RWPE1 (cell line): Measurements from ENCODE around the gene BCL2L12.
A peak's percentile ranks its signal among the peaks of the same experiment; 100 is the strongest.

Source experiments
- CTCF ChIA-PET: fragments of 350-600 bp; sonication (Branson Sonifier 250); formaldehyde crosslinking; extraction: SDS; loops from one replicate; lab custom pipeline; 2021; lab: Yijun Ruan, JAX
- POLR2A ChIA-PET: fragments of 400-600 bp; formaldehyde crosslinking; extraction: SDS; loops from one replicate; lab custom pipeline; 2020; ENCODE audit warnings: antibody characterized with exemption; ENCODE audit not compliant: low non-redundant PET; lab: Yijun Ruan, JAX
- DNase-seq: peaks from one replicate; pipeline ENCODE4 v3.0.0; 2012; ENCODE audit warnings: low spot score
- H3K27ac ChIP-seq: fragments of 450-650 bp; 2 replicates; pipeline ENCODE4 v1.5.1; 2017
- TF ChIP-seq, protein P1 (sequence below): fragments of 450-650 bp; conservative IDR thresholded peaks from 2 replicates; pipeline ENCODE4 v1.5.1; 2017; ENCODE audit warnings: low read depth, mild to moderate bottlenecking

BCL2L12 gene

GRCh38 chr19:49690656-49691242 lies 25.0 kb downstream of the BCL2L12 start, which contains the start of gene CPT1C:
TSS of gene CPT1C (plus strand) at chr19:49691116. CDS start at chr19:49692253, 1,137 bp downstream.
- TF ChIP-seq, protein P1, sequence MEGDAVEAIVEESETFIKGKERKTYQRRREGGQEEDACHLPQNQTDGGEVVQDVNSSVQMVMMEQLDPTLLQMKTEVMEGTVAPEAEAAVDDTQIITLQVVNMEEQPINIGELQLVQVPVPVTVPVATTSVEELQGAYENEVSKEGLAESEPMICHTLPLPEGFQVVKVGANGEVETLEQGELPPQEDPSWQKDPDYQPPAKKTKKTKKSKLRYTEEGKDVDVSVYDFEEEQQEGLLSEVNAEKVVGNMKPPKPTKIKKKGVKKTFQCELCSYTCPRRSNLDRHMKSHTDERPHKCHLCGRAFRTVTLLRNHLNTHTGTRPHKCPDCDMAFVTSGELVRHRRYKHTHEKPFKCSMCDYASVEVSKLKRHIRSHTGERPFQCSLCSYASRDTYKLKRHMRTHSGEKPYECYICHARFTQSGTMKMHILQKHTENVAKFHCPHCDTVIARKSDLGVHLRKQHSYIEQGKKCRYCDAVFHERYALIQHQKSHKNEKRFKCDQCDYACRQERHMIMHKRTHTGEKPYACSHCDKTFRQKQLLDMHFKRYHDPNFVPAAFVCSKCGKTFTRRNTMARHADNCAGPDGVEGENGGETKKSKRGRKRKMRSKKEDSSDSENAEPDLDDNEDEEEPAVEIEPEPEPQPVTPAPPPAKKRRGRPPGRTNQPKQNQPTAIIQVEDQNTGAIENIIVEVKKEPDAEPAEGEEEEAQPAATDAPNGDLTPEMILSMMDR = no peak
- no peak within 1 kb of the TSS for H3K27ac ChIP-seq
- ChIA-PET CTCF (interaction anchor here (0.6 to 0.7 kb wide), 2 partner anchors 160 to 245 kb away, joined by 3 to 5 read pairs; no protein-coding TSS in a partner anchor), POLR2A (no interaction called here)
- peak; percentile 69 for DNase-seq

DNA sequence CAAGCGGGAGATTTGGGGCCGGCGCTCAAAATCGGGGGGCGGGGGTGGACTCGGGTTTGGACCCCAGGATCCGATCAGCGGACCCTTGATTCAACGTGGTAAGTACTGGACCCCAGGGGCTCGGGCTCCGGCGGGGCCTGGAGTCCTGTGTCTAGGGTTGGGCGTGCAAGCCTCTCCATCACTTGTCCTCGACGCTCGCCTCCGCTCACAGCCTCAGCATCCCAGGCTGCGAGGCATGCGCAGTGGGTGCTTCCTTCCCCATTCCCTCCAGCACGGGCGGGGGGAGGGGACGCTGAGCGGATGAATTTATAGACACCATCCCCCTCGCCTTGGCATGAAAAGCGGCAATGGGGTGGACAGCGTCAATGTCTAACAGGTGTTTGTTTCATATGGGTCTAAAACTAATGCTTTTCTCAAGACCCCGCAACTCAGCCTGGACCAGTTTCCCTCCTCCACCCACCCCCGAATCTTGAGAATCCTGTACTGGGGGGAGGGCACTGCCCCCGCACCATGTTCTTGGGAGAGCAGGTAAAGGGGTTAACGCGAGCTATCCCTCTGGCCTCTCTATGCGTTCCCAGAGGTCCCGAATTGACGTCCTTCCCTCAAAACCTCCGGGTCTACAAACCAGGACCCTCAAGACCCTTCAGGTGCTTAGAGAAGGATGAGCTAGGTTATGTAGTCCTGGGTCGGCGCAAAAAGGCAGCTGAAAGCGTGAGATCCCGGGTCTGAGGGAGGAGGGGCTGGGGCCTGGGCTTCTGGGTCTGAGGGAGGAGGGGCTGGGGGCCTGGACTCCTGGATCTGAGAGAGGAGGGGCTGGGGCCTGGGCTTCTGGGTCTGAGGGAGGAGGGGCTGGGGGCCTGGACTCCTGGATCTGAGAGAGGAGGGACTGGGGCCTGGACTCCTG lies 25.8 kb downstream of the BCL2L12 start:
- CTCF ChIA-PET = interaction anchor here (0.6 kb wide), 1 partner anchor 159 kb away, joined by 5 read pairs; no protein-coding TSS in a partner anchor
- no peak overlapping the region for H3K27ac ChIP-seq
- DNase-seq = no peak
- POLR2A ChIA-PET = no interaction called here
- TF ChIP-seq, protein P1 = no peak

DNA sequence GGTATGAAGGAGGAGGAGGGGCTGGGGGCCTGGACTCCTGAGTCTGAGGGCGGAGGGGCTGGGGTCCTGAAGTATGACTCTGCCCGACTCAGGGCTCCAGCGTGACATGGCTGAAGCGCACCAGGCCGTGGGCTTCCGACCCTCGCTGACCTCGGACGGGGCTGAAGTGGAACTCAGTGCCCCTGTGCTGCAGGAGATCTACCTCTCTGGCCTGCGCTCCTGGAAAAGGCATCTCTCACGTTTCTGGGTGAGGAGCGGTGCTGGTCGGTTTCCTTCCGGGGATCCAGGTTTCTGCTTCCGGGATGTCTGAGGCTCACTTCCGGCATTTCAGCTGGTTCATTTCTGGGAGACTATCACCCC lies 26.4 kb downstream of the BCL2L12 start:
- ChIA-PET POLR2A (no interaction called here), CTCF (no interaction called here)
- no peak overlapping the region for H3K27ac ChIP-seq
- no peak for DNase-seq
- TF ChIP-seq, protein P1 = no peak

DNA sequence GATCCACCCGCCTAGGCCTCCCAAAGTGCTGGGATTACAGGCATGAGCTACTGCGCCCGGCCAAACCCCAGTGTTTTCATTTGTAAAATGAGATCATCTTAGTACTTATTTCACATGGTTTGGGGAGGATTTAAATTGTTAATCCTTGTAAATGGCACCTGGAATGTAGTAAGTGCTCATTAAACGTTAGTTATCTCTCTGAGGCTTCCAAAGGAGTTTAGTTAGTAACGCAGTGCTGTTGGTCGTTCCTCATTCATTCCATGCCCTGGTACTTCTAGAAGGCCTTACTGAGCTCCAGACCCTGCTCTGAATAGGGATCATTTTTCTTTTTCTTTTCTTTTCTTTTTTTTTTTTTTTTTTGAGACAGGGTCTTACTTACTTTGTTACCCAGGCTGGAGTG lies 30.4 kb downstream of the BCL2L12 start:
- TF ChIP-seq, protein P1 = no peak
- no peak for DNase-seq
- H3K27ac ChIP-seq = no peak overlapping the region
- ChIA-PET CTCF (interaction anchor here (0.6 kb wide), 1 partner anchor 391 kb away, joined by 3 read pairs; no protein-coding TSS in a partner anchor), POLR2A (no interaction called here)

DNA sequence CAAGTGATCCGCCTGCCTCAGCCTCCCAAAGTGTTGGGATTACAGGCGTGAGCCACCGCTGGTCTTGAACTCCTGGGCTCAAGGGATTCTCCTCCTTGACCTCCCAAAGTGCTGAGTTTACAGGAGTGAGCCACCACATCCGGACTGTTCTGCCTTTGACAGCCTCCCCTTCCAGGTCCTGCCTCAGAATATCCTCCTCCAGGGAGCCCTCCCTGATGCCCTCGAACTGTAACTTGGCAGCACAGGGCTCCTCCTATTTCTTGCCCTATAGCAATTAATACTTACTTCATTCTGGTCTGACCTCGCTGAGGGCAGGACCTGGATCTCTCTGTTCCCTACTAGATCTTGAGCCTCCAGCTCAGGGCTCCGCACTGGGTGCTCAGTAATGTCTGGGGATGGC lies 31.1 kb downstream of the BCL2L12 start:
- CTCF ChIA-PET = no interaction called here
- DNase-seq = no peak
- no peak overlapping the region for H3K27ac ChIP-seq
- POLR2A ChIA-PET = no interaction called here
- TF ChIP-seq, protein P1 = no peak

DNA sequence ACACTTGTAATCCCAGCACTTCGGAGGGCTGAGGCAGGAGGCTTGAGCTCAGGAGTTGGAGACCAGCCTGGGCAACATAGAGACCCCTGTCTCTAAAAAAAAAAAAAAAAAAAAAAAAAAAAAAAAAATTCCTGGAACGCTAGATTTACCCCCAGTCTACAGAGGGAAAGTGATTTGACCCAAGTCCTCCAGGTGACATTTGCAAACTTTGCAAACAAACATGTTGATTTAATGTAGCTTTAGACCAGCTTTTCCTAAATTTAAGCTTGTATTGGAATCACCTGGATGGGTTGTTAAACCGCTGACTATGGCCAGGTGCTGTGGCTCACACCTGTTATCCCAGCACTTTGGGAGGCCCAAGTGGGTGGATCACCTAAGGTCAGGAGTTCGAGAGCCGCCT lies 33.6 kb downstream of the BCL2L12 start:
- no peak for DNase-seq
- POLR2A ChIA-PET = no interaction called here
- no peak overlapping the region for H3K27ac ChIP-seq
- TF ChIP-seq, protein P1 = no peak
- CTCF ChIA-PET = interaction anchor here (0.6 kb wide), 1 partner anchor 120 kb away, joined by 3 read pairs; no protein-coding TSS in a partner anchor
